IPS-NIHi7 (cell line): ENCODE results near the gene RNLS.
"Not testable (repeated sequence)": the region's sequence is repeated elsewhere in the genome, so short reads cannot be mapped to it uniquely, and the experiment has no call there.

Experiments
- DNase-seq: peaks from one replicate; pipeline ENCODE4 v3.0.0; 2012; ENCODE audit warnings: mixed read lengths; ENCODE audit errors: extremely low spot score

RNLS gene

GRCh38 chr10:88388324-88388723 lies 194.8 kb downstream of the RNLS start:
- DNase-seq, result no peak

DNA sequence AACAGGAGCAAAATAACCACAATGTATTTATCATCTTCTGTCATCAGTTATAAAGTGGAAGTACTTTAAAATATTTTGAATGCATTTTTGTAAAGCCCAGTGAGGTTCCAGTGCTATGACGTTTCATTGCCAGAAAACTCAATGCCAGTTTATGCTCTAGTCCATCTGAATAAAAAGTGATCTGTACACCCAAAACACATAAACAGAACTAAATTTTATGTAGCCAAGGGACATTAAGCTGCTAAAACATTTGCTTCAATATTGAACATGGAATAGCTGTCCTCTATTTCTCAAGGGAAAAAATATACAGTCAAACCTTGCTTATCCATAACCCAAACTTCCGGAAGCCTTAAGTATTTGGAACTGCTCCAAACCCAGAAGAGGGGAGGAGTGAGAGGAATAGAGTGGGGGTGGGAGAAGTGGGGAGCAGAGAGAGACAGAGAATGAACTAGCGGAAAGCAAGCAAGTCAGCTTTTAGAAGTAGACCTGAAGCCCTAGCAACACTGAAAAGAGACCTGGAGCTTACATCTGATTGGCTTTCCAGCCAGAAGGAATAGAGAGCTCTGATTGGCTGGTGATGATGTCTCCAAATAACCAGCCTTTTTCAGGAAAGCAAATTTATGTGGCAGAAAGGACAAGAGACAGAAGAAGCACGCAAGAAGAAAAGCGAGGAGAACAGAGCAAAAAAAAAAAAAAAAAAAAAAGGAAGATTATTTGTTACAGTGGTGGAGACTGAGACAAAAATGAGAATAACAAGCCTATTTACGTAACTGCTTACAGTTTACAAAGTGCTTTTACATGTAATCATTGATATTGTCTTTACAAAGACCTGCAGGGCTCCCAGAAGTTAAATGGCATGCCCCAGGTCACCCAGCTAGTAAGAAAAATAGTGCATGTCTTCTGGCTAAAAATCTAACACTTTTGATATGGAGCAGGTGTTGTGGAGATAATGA lies 196.0 kb downstream of the RNLS start:
- peak; percentile 63 for DNase-seq

DNA sequence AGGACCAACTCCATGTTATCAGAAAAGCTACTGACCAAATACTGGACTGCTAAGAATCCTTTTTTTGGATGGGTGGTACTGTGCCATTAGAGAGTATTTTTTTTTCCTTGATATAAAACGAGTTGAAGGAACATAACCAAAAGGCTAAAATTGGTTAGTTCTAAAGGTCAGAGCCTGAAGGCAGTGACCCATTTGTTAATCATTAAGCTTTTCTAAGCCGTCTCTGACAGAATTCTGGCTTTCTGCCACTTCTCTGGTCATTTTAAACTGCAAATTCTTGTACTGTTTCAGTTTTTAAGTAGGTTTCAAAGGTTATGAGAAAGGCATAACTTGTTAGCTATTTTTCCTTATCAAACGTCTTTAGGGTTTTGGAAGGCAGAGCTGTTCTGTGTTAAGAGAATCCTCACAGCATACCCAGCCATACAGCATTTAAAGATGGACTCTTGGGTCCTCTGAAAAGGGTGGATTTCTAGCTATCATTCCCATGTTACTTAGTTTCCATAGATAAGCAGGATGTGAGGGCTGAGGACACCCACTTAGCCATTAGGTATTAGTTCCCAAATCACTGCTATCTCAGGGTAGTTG lies 196.8 kb downstream of the RNLS start:
- DNase-seq, result no peak

DNA sequence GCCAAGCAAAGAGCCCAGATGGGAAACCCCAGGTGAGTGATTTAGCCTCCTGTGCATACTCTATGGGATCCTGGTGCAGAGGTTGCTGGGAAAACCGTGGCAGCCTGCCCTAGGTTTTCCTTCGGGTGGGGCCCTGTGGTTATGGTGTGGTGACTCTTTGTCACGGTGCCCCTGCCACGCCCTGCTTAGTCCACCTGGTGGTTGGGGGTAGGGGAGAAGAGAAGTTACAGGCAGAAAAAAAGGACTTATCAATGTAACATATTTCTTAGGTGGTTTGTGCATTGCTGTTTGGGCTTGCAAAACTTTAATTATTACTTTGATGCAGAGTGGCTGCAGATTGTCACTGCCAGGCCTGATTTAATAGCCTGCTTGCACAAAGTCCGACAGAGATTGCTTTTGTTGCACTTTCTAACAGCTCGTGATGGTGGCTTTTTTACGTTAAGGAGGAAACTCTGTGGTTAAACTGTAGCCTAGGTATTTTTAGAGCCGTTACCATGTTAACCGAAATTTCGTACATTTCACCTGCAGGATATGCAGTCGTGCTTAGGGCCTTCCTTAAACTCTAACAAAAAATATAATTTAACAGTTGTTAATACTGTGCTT lies 197.4 kb downstream of the RNLS start:
- DNase-seq, result no peak

- no peak for DNase-seq
Observed at GRCh38 chr10:88383276-88383675, 199.8 kb downstream of the RNLS start.

DNA sequence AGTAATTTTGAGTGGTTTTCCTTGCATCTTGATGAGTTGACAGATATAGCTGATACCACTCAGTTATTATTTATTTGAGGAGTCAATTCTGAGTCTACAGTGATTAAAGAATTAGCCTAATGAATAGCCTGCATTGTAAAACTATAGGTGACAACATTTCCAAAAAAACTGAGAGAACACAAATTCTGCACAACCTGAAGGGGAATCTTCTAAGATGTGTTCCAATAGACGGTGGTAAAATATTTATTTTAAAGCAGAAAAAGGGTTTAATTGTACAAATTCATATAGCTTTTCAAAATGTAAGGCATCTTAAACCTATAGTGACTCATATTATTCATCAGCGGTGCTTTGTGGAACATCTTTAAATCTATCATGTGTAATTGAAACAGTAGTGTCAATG lies 200.4 kb downstream of the RNLS start:
- no peak for DNase-seq

- no peak for DNase-seq
Observed at GRCh38 chr10:88379575-88379974, 203.5 kb downstream of the RNLS start.

DNA sequence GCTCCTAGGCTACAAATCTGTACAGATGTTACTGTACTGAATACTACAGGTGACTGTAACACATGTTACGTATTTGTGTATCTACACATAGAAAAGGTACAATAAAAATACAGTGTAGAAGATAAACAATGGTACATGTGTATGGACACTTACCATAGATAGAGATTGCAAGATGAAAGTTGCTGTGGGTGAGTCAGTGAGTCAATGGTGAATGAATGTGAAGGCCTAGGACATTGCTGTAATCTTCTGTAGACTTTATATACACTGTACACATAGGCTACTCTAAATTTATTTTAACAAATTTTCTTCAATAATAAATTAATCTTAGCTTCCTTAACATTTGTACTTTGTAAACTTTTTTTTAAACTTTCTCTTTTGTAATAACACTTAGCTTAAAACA lies 205.6 kb downstream of the RNLS start:
- no peak for DNase-seq

DNA sequence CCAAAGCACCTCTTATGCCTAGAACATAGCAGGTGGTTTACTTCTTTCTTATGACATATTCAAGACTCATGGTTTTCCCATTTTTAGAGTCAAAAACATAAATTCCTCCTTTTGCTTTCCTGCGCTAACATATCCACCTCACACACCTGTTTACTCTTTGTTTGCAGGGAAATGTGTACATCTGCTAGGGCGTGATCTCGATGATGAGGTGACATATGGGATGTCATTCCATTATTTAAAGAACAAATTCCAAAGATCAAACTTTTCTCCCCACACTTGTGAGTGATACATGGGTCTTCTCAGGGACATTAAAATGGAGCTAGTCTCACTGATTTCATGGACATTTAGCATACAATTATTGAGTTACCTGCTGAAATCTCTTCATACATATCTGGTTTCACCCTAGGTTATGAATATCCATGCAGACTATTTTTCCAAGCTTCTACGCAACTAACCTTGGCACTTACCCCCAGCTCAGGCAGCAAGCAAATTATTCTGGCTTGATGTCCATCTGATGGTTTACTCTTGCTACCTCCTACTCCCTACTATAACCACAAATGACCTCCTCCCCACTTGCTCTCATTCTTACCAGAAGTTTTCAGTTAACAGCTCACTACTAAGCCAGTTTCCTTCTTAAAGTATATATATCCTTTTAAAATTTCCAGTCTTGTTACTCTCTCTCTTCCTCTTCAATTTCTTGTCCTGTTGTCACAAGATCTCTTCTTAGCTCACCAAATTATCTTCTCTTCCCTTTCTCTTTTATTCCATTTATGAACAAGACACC lies 208.5 kb downstream of the RNLS start:
- DNase-seq, result no peak

- no peak for DNase-seq
Observed at GRCh38 chr10:88372881-88373592, 210.1 kb downstream of the RNLS start.

- no peak for DNase-seq
Observed at GRCh38 chr10:88372051-88372715, 210.9 kb downstream of the RNLS start.

DNA sequence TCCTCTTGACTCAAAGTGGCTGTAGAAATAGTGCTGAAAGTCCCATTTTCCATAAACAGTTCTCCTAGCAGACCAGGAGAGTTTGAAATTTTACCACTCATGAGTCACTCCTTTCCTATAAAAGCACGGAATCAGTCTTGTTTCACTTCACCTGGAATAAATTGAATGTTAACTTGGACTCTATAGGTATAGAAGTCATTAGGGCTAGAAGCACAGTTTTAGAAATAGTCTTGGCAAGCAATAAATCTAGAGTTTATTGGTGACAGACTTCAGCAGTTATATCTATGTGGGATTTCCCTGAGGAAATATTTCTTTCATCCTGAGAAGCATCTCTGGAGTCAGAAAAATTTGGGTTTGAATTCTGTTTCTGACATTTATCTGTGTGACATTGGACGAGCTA lies 212.4 kb downstream of the RNLS start:
- no peak for DNase-seq

DNA sequence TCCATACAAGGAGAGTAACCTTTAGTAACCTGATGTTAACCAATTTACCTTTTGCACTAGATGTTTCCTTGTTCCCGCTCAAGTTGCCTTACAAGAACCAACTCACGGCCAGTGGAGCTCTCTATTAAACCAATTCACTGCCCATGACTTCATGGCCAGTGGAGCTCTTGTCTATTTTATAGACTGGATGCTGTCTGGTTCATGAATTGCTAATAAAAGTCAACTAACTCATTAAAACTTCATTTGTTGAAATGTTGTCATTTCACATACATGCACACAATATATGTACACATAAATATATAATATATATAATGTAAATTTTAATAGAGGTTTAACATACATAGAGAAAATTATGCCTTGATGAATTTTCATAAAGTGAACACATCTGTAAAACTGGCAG lies 216.3 kb downstream of the RNLS start:
- DNase-seq, result no peak

GRCh38 chr10:88361995-88362807 lies 220.9 kb downstream of the RNLS start:
- no peak for DNase-seq

- no peak for DNase-seq
Observed at GRCh38 chr10:88361494-88361893, 221.6 kb downstream of the RNLS start.

DNA sequence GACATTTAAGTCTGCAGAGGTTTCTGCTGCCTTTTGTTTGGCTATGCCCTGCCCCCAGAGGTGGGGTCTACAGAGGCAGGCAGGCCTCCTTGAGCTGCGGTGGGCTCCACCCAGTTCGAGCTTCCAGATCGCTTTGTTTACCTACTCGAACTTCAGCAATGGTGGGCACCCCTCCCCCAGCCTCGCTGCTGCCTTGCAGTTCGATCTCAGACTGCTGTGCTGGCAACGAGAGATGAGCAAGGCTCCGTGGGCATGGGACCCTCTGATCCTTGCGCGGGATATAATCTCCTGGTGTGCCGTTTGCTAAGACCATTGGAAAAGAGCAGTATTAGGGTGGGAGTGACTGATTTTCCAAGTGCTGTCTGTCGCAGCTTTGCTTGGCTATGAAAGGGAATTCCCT lies 227.4 kb downstream of the RNLS start:
- DNase-seq, result not testable (repeated sequence)

DNA sequence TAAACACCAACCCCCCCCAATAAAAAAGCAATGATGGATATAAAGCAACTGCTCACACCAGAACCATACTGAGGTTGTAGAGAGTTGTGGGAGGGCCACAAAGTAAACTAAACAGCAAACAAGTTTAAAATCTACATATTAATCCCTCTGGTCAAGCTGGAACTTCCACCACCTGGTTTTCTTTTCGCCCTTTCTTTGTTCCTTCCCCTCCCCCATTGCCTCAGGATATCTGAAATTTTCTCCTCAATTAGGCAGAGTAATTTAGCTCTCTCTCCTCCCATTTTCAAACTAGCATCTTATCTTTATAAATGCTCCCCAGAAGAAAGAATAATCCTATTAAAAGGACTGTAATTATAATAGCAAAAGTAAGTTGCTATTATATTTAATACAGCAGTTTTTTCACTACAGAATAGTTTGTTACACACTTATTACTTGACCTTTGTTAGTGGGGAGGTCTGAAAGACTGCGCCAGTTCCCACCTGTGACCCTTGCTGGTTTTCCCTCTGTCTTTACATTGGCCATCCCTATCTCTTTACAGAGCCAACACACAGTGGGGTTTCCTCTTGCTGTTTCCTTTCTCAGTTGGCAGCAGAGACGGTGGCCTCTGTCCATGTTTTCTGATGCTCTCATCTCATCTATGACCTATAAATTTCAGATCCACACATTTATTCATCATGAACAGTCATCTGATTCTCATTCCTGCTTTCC lies 235.4 kb downstream of the RNLS start:
- DNase-seq, result peak; percentile 32

DNA sequence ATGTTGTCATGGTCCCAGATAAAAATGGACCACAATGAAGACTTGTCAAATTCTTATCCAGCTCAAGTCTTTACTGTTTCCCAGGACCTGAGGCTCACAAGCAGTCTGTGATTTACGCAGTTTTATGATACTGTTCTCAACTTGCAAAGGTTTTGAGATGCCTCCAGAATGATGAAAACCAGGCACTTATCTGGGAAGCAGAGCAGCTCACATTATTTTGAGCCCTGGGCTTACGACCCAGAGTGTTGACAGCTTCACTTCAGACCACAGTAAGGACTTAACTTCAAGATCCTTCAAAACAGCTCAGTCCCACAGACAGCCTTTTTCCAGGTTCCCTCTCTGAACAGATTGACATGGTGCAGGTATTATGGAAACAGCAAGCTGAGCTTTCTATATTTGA lies 236.1 kb downstream of the RNLS start:
- no peak for DNase-seq
